A172 (cell line): ENCODE results near the gene PNMA5. TPM values are rescaled to one million over a fixed set of nuclear protein-coding genes. Genes with fewer than 3 reads are reported as not detected.
A peak's percentile ranks its signal among the peaks of the same experiment; 100 is the strongest.
"Not testable (repeated sequence)": the region's sequence is repeated elsewhere in the genome, so short reads cannot be mapped to it uniquely, and the experiment has no call there.

ENCODE experiments used
- DNase-seq: peaks from one replicate; pipeline ENCODE4 v3.0.0-alpha.2; 2015; ENCODE audit warnings: low spot score
- total RNA-seq: library from RNA; depleted of rRNA; stranded (reverse); fragments of >200 nt; shearing (Covaris generic); gene quantifications from 2 replicates; pipeline ENCODE4 v1.2.3, GENCODE V29; 2014; rRNA removed

The PNMA5 gene
- total RNA-seq, result not detected in 2 replicates

DNA sequence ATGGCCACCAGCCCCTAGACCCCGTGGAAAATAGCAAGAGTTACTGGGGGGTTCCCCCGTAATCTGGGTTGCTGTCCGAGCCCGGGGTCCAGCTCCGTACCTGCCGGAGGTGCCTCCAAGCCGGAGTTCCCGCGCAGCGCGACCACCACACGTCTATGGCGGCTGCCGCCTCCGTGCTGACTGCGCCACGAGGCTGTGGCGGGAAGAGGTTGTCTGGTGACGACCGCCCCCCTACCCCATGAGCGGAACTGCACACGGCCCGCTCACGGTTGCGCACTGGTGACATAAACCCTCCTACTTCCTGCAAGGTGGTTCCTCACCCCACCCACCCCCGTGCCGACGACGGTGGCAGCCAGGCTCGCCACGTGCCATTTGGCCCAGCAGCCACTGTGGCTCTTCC, at the start of gene PNMA5:
Gene PNMA5, minus strand, starts transcription at position 184 of the 400 bp plus-strand sequence. CDS start 2,518 bp downstream, outside the sequence.
- DNase-seq, result no peak

DNA sequence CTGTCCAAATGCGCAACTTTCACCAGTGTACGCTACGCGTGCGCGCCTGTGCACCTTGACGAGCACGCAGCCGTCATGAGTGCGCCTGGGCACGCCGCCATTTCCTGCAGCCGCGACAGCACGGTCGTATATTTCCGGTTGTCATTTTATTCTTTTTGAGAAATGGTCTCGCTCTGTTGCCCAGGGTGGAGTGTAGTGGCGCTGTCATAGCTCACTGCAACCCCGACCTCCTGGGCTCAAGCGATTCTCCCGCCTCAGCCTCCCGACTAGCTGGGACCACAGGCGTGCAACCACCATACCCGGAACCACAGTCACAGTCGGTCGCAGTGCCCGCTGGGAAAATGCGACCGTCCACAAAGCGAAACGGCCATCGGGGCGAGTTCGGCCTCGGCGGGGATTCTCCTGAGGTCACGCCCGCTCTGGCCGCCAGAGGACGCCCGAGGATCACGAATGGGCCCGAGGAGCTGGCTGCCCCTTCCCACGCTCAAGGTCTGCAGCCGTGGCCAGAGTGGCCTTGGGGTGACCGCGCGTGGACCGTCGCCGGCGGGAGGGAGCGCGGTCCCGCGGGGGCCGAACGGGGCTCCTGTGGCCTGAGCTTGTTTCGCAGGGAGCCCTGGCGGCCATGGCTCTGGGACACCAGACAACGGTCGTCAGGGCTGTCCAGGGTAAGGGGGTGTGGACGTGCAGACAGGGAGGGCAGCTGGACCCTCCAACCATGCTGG, 38.6 kb upstream of the PNMA5 start:
- peak; percentile 55 for DNase-seq

DNA sequence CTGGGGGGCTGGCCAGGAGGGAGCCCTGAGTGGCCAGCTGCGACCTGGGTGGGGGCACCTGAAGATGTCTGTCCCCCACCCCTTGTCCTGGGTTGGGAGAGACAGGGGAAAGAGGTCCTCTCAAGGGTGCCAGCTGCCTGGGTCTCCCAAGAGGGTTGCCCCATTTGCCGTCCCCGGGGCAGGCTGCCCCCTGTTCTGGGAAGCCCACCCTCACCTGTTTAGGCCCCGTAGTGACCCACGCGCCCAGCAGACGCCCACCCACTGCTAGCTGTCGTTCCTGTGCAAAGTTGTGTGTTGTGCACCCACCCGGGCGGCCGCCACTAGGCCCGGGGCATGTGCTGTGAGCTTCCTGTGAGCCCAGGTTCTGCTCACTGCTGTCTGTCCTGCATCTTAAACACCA, 36.9 kb upstream of the PNMA5 start:
- no peak for DNase-seq

DNA sequence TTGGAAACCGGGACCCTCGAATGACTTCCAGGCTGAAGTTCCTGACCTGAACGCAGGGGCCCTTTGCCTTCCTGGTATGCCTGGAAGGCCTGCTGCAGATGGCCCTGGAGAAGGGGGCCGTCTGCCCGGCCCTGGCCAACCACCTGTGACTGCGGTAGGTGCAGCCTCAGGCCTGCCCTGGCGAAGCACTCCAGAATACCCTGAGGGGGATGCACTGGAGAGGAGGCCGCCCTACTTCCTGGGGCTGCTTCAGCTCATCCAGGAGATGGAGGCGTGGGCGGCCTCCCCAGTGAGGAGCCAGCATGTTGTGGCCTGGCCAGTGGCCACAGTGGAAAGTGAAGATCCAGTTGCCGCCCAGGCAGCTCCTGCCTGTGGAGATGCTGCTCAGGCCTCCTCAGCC, 36.0 kb upstream of the PNMA5 start:
- DNase-seq, result no peak

DNA sequence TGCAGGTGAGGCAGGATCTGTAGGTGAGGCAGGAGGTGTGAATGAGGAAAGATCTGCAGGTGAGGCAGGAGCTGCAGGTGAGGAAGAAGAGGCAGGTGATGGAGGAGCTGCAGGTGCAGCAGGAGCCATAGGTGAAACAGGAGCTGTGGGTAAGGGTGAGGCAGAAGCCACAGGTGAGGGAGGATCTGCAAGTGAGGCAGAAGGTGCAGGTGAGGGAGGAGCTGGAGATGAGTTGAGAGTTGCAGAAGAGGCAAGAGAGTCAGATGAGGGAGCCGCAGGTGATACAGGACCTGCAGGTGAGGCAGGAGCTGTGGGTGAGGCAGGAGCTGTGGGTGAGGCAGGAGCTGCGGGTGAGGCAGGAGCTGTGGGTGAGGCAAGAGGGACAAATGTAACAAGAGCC, 35.2 kb upstream of the PNMA5 start:
- DNase-seq, result no peak

DNA sequence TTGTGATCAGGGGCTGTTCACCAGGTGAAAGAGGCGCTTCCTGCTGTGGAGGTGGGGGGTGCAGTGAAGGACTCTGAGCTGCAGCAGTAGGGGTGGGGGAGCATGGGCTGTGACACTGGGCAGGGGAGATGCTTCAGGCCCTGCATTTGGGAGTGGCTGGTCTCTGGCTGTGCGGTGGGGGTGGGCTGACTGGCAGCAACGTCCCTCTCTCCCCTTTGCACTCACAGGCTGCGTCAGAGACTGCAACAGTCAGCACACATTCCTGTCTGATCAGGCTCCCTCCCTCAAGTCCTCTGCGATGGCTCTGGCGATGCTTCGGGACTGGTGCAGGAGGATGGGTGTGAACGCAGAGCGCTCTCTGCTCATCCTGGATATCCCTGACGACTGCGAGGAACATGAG, 34.6 kb upstream of the PNMA5 start:
- not testable (repeated sequence) for DNase-seq

DNA sequence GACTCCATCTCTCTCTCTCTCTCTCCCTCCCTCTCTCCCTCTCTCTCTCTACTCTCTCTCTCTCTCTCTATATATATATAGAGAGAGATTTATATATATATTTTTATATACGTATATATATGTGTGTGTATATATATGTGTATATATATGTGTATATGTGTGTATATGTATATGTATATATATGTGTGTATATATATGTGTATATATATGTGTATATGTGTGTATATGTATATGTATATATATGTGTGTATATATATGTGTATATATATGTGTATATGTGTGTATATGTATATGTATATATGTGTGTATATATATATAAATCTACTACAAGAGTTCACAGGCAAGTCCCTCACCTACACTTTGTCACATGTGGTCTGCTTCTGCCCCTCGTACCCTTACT, 32.6 kb upstream of the PNMA5 start:
- not testable (repeated sequence) for DNase-seq

DNA sequence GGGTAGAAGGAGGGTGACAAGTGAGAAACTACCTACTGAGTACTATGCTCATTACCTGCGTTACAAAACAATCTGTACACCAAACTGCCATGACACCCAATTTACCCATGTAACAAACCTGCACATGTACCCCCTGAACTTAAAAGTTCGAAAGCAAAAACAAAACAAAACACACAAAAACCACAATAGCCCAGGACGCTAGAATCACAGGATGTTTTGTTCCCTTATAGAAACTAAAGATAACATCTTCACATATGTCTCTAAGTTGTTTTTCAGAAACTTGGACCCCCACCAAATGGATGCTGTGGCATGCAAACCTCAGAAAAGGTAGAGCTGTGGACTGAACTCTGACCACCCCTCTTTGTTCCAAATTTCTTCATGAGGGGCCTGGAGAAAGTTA, 25.2 kb upstream of the PNMA5 start:
- no peak for DNase-seq

DNA sequence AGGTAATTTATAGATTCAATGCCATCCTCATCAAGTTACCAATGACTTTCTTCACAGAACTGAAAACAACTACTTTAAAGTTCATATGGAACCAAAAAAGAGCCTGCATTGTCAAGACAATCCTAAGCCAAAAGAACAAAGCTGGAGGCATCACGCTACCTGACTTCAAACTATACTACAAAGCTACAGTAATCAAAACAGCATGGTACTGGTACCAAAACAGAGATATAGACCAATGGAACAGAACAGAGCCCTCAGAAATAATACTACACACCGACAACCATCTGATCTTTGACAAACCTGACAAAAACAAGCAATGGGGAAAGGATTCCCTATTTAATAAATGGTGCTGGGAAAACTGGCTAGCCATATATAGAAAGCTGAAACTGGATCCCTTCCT, 23.3 kb upstream of the PNMA5 start:
- DNase-seq, result not testable (repeated sequence)

DNA sequence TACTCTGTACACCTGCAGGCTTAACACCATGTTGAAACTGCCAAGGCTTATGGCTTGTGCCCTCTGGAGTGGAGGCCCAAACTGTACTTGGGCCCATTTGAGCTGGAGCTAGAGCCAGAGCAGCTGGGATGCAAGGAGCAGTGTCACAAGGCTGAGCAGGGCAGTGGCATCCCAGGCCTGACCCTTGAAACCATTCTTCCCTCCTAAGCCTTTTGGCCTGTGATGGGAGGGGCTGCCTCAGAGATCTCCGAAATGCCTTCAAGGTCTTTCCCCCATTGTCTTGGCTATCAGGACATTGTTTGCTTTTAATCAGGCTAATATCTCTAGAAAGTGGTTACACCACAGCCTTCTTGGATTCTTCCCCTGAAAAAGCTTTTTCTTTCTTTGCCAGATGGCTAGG, 10.9 kb upstream of the PNMA5 start:
- no peak for DNase-seq

DNA sequence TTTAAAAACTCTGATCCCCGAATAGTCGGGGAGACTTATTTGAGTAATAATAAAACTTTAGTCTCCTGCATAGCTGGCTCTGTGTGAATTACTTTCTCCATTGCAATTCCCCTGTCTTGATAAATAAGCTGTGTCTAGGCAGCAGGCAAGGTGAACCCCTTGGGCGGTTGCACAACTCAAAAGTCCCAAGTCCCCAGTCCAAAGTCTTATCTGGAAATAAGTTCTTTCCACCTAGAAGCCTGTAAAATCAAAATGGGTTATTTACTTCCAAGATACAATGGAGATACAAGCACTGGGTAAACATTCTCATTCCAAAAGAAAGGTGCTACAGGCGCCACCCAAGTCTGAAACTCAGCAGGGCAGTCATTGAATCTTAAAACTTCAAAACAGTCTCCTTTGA, 10.1 kb upstream of the PNMA5 start:
- DNase-seq, result no peak

DNA sequence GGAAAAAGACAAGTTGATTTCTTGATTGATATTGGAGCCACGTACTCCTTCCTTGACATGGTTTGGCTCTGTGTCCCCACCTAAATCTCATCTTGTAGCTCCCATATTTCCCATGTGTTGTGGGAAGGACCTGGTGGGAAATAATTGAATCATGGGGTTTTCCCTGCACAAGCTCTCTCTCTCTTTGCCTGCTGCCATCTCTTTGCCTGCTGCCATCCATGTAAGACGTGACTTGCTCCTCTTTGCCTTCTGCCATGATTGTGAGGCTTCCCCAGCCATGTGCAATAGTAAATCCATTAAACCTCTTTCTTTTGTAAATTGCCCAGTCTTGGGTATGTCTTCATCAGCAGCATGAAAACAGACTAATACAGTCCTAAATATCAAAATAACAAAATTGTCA, 8.3 kb upstream of the PNMA5 start:
- not testable (repeated sequence) for DNase-seq

DNA sequence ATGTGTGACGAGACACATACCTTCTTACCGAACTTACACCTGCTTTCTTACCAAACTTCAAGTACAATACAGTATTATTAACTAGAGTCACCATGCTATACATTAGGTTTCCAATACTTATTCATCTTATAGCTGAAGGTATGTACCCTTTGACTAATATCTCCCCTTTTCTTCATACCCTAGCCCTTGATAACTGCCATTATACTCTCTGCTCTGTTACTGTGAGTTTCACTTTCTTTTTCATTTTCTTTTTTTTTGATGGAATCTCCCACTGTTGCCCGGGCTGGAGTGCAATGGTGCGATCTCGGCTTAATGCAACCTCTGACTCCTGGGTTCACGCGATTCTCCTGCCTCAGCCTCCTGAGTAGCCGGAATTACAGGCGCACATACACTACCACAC, 3.4 kb upstream of the PNMA5 start:
- no peak for DNase-seq

DNA sequence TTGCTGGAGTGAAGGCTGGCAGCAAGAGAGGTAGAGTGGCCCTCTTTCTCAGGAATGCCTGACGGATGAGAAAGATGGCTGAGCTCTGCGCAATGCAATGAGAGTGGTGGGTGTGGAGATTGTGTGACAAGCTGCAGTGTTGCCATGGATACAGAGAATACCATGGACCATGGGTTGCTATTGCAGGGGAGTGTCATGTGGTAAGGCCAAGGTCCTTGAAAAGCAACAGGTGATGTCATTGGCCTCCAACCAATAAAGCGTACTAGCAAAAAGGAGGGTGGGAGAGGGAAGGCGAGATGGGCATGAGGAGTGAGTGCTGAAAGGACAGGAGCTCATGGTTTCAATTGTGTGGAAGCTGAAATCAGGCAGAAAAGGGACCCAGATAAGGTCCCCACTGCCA, 1.8 kb downstream of the PNMA5 start:
- no peak for DNase-seq

DNA sequence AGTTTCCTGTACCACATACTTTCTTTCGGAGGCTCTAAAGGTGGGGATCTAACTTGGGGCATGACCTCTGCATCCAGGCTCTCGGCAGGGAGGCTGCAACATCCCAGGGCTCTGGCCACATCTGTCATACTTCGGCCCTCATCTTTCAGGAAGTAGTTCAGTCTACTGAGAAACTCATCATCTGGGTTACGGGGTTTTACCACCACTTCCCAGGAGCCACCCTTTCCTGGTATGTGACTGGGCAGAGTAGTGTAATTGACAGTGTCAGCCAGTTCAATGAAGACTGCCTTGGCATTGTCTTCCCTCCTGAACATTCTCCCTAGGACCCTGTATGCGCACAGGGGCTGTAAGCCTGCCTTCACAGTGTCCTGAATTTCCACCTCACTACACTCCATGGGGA, 2.8 kb downstream of the PNMA5 start:
- DNase-seq, result no peak

DNA sequence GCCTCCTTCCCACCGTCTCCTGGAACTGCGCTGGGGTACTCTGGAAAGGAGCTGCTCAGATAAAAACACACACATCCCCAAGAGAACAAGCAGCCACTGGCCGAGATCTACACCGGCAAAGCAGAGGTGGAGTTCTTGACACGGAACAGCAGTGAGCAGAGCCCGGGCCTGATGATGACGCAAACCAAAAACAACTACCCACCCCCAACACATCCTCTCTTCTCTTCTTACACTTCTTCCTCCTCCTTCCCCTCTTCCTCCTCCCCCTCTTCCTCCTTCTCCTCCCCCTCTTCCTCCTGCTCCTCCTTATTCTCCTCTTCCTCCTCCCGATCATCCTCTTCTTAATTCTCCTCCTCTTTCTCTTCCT, 4.6 kb downstream of the PNMA5 start:
- DNase-seq, result no peak

DNA sequence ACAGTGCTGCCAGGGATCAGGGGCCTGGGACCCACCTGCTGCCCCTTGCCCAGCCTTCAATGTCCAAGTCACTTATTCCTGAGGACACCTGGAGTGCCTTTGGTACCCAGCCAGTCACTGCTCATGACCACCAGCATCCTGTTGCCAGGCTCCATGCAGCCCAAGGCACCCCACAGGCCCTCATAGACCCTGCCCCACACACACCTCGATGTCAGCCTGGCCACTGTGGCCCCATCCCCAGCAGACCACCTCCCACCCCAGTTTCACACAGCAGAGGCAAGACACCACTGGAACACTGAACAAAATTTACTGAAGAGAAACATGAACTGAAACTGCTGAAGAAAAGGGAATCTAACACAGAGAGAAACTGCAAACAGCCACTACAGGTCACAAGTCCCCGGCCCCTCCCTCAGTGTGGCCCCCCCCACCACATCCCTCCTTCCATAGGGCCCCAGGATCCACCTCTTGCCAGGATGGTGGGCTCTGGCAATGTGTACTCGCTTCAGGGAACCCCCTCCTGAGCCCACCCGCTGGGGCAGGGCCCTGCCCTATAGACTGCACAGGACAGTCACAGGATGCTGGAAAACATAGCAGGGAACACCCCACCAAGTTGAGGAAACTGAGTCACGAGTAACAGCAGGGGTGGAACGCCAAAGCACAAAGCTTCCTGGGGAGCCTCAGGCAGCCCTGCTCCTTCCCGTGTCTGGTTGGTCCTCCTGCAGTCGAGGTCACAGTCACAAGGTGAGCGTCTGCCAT, 5.2 kb downstream of the PNMA5 start:
- DNase-seq, result no peak

DNA sequence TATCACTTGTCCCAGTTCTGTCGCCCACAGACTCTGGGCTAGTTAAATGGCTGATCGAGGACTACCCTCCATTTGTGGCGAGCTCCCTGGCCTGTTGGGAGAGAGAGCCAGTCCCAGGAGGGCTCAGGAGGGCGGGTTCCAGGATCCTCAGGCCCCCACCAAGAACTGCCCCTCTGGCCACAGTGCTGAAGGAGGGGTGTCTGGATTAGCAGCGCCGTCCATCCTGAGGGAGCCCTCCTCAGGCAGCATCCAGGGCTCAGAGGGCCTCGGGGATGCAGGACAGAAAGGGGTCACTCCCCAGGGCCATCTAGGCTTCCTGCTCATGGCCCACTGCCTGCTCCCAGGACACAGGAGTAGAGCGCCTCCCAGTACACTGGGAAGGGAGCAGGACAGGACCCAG, 6.1 kb downstream of the PNMA5 start:
- no peak for DNase-seq

DNA sequence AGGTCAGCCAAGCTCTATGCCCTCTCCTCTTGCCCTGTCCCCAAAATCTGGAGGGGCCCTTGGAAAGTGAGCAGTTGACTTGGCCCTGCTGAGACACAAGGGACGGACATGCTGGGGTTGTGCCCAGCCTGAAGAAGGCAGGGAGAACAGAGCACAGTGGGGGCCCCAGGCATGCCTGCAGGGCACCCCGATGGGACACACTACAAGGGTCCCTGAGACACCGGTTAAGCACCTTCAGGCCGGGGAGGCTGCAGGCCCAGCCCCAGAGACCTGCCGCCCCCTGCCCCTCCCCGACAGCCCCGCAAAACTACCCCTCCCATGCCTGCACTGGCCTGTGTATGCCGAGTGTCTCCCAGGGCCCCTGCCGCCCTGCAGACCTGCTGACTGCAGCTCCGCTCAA, 6.8 kb downstream of the PNMA5 start:
- not testable (repeated sequence) for DNase-seq

DNA sequence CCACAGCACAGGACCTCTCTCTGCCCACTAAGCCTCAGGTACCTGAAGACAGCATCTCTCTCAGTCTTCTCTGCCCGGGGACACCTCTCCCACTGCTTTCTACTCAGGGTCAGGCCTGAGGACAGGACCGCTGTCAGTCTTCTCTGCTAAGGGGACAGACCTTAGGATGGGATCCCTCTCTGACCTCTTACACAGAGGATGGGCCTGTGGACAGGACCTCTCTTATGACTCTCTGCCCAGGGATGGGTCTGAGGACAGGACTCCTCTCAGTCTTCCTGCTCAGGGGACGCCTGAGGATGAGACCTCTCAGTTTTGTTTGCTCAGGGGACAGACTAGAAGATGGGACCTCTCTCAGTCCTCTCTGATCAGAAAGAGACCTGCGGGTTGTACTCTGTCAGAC, 8.5 kb downstream of the PNMA5 start:
- DNase-seq, result not testable (repeated sequence)

DNA sequence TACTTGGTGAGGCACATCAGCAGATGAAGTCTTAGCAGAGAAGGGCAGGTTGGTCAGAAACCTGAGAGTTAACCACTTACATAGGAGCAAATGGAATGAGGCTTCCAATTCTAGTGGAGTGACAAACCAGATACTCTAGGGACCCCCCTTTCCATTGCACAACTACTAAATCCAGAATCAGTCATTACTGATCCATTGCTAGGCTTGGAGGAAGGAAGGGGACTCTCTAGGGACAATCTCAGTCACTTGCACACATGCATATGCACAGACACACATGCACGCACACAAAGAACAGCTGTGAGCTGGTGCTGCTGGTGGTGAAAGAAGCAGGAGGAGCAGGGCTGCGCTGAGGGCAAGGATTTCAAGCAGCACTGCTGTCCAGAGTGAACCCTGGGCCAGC, 25.7 kb downstream of the PNMA5 start:
- no peak for DNase-seq

DNA sequence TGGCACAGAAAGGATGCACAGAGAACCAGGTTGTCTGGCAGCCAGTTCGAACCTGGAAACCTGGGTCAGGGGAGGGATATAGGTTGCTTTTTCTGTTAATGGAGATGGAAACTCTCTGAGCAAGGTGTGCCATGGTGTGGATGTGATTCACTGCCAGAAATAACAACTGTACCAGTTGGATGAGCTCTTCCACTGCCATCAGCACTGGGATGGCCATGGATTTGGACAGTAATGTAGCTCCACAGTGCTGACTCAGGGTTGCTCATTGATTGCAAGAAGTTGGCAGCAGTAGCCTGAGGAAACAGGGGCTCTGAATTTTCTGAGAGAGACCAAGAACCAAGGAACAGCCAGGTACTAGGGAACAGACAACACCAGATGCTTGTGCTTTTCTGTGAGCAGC, 33.8 kb downstream of the PNMA5 start:
- no peak for DNase-seq

DNA sequence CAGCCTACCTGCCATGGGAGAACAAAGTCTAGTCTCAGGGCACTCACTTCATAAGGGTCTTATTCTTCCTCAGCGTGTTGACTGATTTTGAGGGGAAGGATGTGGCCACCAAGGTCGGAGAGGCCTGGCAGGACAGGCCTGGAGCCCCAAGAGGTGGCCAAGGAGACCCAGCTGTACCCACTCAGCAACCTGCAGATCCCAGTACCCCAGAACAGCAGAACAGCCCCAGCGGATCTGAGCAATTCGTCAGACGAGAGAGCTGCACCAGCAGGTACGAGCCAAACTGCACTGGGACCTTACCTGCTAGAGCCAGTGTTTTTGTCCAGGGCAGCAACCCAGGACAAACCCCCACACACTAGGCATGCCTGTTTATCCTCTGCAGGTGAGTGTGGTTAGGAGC, 34.3 kb downstream of the PNMA5 start:
- no peak for DNase-seq
